Keratinocyte (primary cell): ENCODE results near the gene VSIG4. TPM values are rescaled to one million over a fixed set of nuclear protein-coding genes. Genes with fewer than 3 reads are reported as not detected.

Experiments
- DNase-seq: peaks from one replicate; pipeline ENCODE4 v3.0.0-alpha.2; 2011; ENCODE audit warnings: low read depth, missing footprints, low spot score
- FAIRE-seq: peaks from 2 replicates; lab custom pipeline; 2011; peaks lifted over from hg19 to GRCh38; lab: Jason Lieb, UNC
- H2AFZ ChIP-seq: 2 replicates; pipeline ENCODE4 v1.6.0; 2012; ENCODE audit warnings: low read length, control low read depth, inconsistent platforms; ENCODE audit not compliant: control insufficient read depth
- H3K27ac ChIP-seq: 2 replicates; pipeline ENCODE4 v1.5.1; 2011; ENCODE audit warnings: low read length; ENCODE audit not compliant: control insufficient read depth, insufficient read depth
- H3K27me3 ChIP-seq: 3 replicates; pipeline ENCODE4 v1.6.0; 2011; ENCODE audit warnings: low read length; ENCODE audit not compliant: control insufficient read depth, insufficient read depth; ENCODE audit errors: extremely low read depth
- H3K36me3 ChIP-seq, 2 experiments: 2 replicates in 1 of 2; 3 replicates in 1 of 2; pipeline ENCODE4 v1.5.1; 2011; ENCODE audit warnings: low read length in 2 of 2, mild to moderate bottlenecking in 1 of 2; ENCODE audit not compliant: control insufficient read depth in 2 of 2, insufficient read depth in 2 of 2; ENCODE audit errors: extremely low read depth in 1 of 2
- H3K4me1 ChIP-seq: 3 replicates; pipeline ENCODE4 v1.5.1; 2011; ENCODE audit warnings: low read length; ENCODE audit not compliant: control insufficient read depth, insufficient read depth; ENCODE audit errors: extremely low read depth
- H3K4me2 ChIP-seq: 3 replicates; pipeline ENCODE4 v1.6.0; 2011; ENCODE audit warnings: low read depth, low read length; ENCODE audit not compliant: control insufficient read depth, insufficient read depth; ENCODE audit errors: extremely low read depth
- H3K4me3 ChIP-seq, 3 experiments: fragments of 200-600 bp in 1 of 3; sonication (generic) in 1 of 3; 2 replicates in 2 of 3; 3 replicates in 1 of 3; pipeline ENCODE4 v1.5.1; 2011 to 2016; ENCODE audit warnings: low read length in 3 of 3, mild to moderate bottlenecking in 3 of 3, control low read depth in 2 of 3, inconsistent platforms in 1 of 3, low read depth in 1 of 3, mixed read lengths in 1 of 3, mixed run types in 1 of 3, moderate library complexity in 1 of 3; ENCODE audit not compliant: control insufficient read depth in 2 of 3, insufficient read depth in 2 of 3; ENCODE audit errors: extremely low read depth in 1 of 3
- H3K79me2 ChIP-seq: 2 replicates; pipeline ENCODE4 v1.6.0; 2012; ENCODE audit warnings: low read length; ENCODE audit not compliant: control insufficient read depth, insufficient read depth
- H3K9ac ChIP-seq: 3 replicates; pipeline ENCODE4 v1.6.0; 2011; ENCODE audit warnings: low read length; ENCODE audit not compliant: control insufficient read depth, insufficient read depth; ENCODE audit errors: extremely low read depth
- H3K9me1 ChIP-seq: 3 replicates; pipeline ENCODE4 v1.6.0; 2011; ENCODE audit warnings: low read length; ENCODE audit not compliant: control insufficient read depth, insufficient read depth; ENCODE audit errors: extremely low read depth
- H3K9me3 ChIP-seq: 2 replicates; pipeline ENCODE4 v1.5.1; 2012; ENCODE audit warnings: low read depth, low read length; ENCODE audit not compliant: control insufficient read depth
- H4K20me1 ChIP-seq: 3 replicates; pipeline ENCODE4 v1.6.0; 2011; ENCODE audit warnings: low read length; ENCODE audit not compliant: control insufficient read depth, insufficient read depth; ENCODE audit errors: extremely low read depth
- EZH2 ChIP-seq: IDR thresholded peaks from one replicate; pipeline ENCODE4 v1.6.1; 2012; ENCODE audit warnings: inconsistent platforms, mild to moderate bottlenecking, low read length, moderate library complexity
- dilution Hi-C: fragments of 300-500 bp; cut with MboI; formaldehyde crosslinking; loops from one replicate; pipeline ENCODE4 v1.7.0; 2020; ENCODE audit warnings: low sequenced_read_pairs; ENCODE audit not compliant: extremely low pct_ligation_motif_present
- polyA plus RNA-seq, 5 experiments: library from polyadenylated mRNA; depleted of rRNA in 3 of 5; stranded (reverse) in 3 of 5; stranded (forward) in 1 of 5; unstranded in 1 of 5; fragments of >200 nt; gene quantifications; 1 replicate in 1 of 5; 2 replicates in 3 of 5; 3 replicates in 1 of 5; pipeline versions ENCODE4 v1.2.1 to v1.2.3, GENCODE V29; 2011 to 2012; ENCODE audit warnings: missing spikeins in 2 of 5, low read depth in 1 of 5, low replicate concordance in 1 of 5
- TF ChIP-seq, protein P1 (sequence below), 3 experiments: IDR thresholded peaks in 1 of 3; conservative IDR thresholded peaks in 1 of 3; optimal IDR thresholded peaks in 1 of 3; 2 replicates in 2 of 3; 3 replicates in 1 of 3; pipeline versions ENCODE3 to v1.5.1; 2011; ENCODE audit warnings: low read length in 3 of 3, mild to moderate bottlenecking in 3 of 3, moderate library complexity in 2 of 3, control low read depth in 1 of 3, inconsistent platforms in 1 of 3; ENCODE audit not compliant: insufficient read depth in 2 of 3; ENCODE audit errors: extremely low read depth in 1 of 3

The VSIG4 gene
- polyA plus RNA-seq, 1 donor (not counting 4 experiments of a cell fraction or from before 2014, with no cell fraction given) = not detected

DNA sequence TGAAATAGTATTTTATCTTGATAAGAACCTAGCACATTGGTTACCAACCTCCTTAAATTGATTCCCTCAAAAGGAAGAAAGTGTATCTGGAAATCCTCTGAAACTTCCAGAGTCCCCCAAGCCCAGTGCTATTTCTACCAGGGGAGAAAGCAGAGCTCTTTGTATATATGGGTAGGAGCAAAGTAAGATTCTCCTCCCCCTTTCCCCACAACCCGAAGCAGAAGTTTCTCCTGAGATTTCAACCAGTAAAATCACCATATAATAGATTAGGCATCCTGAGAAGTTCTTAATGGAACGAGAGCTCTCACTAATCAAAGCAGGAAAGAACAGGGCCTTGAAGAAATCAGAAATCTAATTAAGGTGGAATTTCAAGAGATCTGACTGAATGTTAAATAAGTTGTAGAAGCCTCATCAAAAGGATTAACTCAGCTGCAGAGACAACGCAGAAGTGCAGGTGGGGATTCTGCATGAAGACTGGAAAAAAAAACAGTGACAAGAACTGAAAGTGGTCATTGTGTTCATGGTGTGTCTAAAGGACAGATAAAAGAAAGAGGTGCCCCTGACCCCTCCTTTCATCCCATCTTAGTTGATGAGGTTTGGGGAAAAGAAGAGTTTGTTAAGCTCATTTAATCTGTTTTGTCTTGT is 39.1 kb downstream of the VSIG4 start:
- no peaks in the 10 kb centered on the region for H3K27me3 ChIP-seq
- H3K4me2 ChIP-seq = no peak overlapping the region
- H3K9me3 ChIP-seq = no peaks in the 10 kb centered on the region
- H3K9ac ChIP-seq = no peak overlapping the region
- H3K4me1 ChIP-seq = no peaks in the 10 kb centered on the region
- dilution Hi-C loops = no loop called here
- TF ChIP-seq, protein P1, sequence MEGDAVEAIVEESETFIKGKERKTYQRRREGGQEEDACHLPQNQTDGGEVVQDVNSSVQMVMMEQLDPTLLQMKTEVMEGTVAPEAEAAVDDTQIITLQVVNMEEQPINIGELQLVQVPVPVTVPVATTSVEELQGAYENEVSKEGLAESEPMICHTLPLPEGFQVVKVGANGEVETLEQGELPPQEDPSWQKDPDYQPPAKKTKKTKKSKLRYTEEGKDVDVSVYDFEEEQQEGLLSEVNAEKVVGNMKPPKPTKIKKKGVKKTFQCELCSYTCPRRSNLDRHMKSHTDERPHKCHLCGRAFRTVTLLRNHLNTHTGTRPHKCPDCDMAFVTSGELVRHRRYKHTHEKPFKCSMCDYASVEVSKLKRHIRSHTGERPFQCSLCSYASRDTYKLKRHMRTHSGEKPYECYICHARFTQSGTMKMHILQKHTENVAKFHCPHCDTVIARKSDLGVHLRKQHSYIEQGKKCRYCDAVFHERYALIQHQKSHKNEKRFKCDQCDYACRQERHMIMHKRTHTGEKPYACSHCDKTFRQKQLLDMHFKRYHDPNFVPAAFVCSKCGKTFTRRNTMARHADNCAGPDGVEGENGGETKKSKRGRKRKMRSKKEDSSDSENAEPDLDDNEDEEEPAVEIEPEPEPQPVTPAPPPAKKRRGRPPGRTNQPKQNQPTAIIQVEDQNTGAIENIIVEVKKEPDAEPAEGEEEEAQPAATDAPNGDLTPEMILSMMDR (optimal IDR thresholded peaks at IDR 0.05 in 1 of 3, IDR thresholded peaks at IDR 0.05 in 1 of 3, conservative IDR thresholded peaks at IDR 0.05 in 1 of 3; ENCODE audit: extremely low read depth in 1 of 3, insufficient read depth in 2 of 3, low read length in 3 of 3) = no peak
- no peak for TF ChIP-seq EZH2
- no peak for DNase-seq
- no peak overlapping the region for H3K4me3 ChIP-seq
- no peaks in the 10 kb centered on the region for H3K9me1 ChIP-seq
- H3K27ac ChIP-seq = no peak overlapping the region
- no peaks in the 10 kb centered on the region for H3K36me3 ChIP-seq
- no peaks in the 10 kb centered on the region for H3K79me2 ChIP-seq
- H4K20me1 ChIP-seq = no peaks in the 10 kb centered on the region
- no peak overlapping the region for H2AFZ ChIP-seq
- FAIRE-seq = no peak

DNA sequence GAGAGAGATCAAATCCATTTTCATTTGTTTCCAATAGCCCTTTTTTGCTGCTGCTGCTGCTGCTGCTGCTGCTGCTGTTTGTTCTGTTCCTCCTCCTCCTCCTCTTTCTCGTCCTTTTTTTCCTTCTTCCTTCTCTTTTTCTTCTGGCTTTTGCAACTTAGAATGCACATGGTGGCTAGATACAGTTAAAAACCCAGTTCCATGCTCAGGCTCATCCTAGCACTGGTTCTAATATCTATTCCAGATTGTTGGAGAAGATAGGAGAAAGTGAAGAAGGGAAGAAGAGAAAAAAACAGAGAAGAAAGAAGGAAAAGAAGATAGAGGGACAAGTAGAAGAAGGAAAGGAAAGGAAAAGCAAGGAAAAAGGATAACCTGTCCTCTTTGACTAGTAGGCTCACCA is 39.7 kb downstream of the VSIG4 start:
- H3K9ac ChIP-seq = no peak overlapping the region
- H3K4me1 ChIP-seq = no peaks in the 10 kb centered on the region
- TF ChIP-seq, protein P1 (optimal IDR thresholded peaks at IDR 0.05 in 1 of 3, IDR thresholded peaks at IDR 0.05 in 1 of 3, conservative IDR thresholded peaks at IDR 0.05 in 1 of 3; ENCODE audit: extremely low read depth in 1 of 3, insufficient read depth in 2 of 3, low read length in 3 of 3) = no peak
- no peak for TF ChIP-seq EZH2
- no peak overlapping the region for H2AFZ ChIP-seq
- no peaks in the 10 kb centered on the region for H3K79me2 ChIP-seq
- dilution Hi-C loops = no loop called here
- no peaks in the 10 kb centered on the region for H4K20me1 ChIP-seq
- no peak for FAIRE-seq
- H3K4me3 ChIP-seq = no peak overlapping the region
- H3K9me3 ChIP-seq = no peaks in the 10 kb centered on the region
- H3K4me2 ChIP-seq = no peak overlapping the region
- no peaks in the 10 kb centered on the region for H3K9me1 ChIP-seq
- no peaks in the 10 kb centered on the region for H3K27me3 ChIP-seq
- H3K36me3 ChIP-seq = no peaks in the 10 kb centered on the region
- no peak for DNase-seq
- no peak overlapping the region for H3K27ac ChIP-seq
